CD14-positive monocyte (primary cell): ENCODE data around the gene UBE2L3. TPM values are rescaled to one million over a fixed set of nuclear protein-coding genes. Genes with fewer than 3 reads are reported as not detected.

Experiments used
- DNase-seq, 3 donors: peaks; one replicate each; pipeline ENCODE4 v3.0.0-alpha.2; 2011 to 2022
- H2AFZ ChIP-seq: 2 replicates; pipeline ENCODE4 v1.6.0; 2012; ENCODE audit warnings: mild to moderate bottlenecking, low read depth, low read length, inconsistent platforms; ENCODE audit not compliant: insufficient read depth, poor library complexity, severe bottlenecking
- H3K27ac ChIP-seq, 2 donors: 1 replicate in 1 of 2; 2 replicates in 1 of 2; pipeline ENCODE4 v1.5.1; 2012 to 2013; ENCODE audit warnings: low read length in 2 of 2, control low read depth in 1 of 2, inconsistent platforms in 1 of 2, low read depth in 1 of 2, mild to moderate bottlenecking in 1 of 2
- H3K27me3 ChIP-seq, 2 donors: one replicate each; pipeline versions ENCODE4 v1.6.0 to v1.6.1; 2011 to 2013; ENCODE audit warnings: low read length in 2 of 2; ENCODE audit not compliant: control insufficient read depth in 2 of 2, insufficient read depth in 2 of 2
- H3K36me3 ChIP-seq, 2 donors: replicated peaks in 1 of 2; 1 replicate in 1 of 2; 2 replicates in 1 of 2; pipeline versions ENCODE4 v1.5.1 to v1.6.1; 2012 to 2013; ENCODE audit warnings: low read length in 2 of 2, control low read depth in 1 of 2, inconsistent platforms in 1 of 2, mild to moderate bottlenecking in 1 of 2; ENCODE audit not compliant: insufficient read depth in 2 of 2, control insufficient read depth in 1 of 2
- H3K4me1 ChIP-seq, 2 donors: 1 replicate in 1 of 2; 2 replicates in 1 of 2; pipeline versions ENCODE4 v1.5.1 to v1.6.1; 2012 to 2013; ENCODE audit warnings: low read length in 2 of 2, control low read depth in 1 of 2, inconsistent platforms in 1 of 2, mild to moderate bottlenecking in 1 of 2, moderate library complexity in 1 of 2; ENCODE audit not compliant: insufficient read depth in 2 of 2, control insufficient read depth in 1 of 2
- H3K4me2 ChIP-seq: replicated peaks from 2 replicates; pipeline ENCODE3; 2012; ENCODE audit warnings: low read length, moderate library complexity, mild to moderate bottlenecking; ENCODE audit not compliant: poor library complexity, severe bottlenecking; ENCODE audit errors: extremely low read depth
- H3K4me3 ChIP-seq, 3 experiments: fragments of 200-600 bp in 1 of 3; sonication (generic) in 1 of 3; replicated peaks in 1 of 3; 1 replicate in 2 of 3; 2 replicates in 1 of 3; pipeline ENCODE4 v1.5.1; 2011 to 2013; ENCODE audit warnings: low read length in 3 of 3, mild to moderate bottlenecking in 3 of 3, control low read depth in 2 of 3, low read depth in 2 of 3, inconsistent platforms in 1 of 3, moderate library complexity in 1 of 3
- H3K79me2 ChIP-seq: 2 replicates; pipeline ENCODE4 v1.6.0; 2012; ENCODE audit warnings: mild to moderate bottlenecking, control low read depth, inconsistent platforms, low read length, moderate library complexity; ENCODE audit not compliant: insufficient read depth
- H3K9ac ChIP-seq: 2 replicates; pipeline ENCODE4 v1.6.0; 2017; ENCODE audit warnings: low read length, mild to moderate bottlenecking; ENCODE audit not compliant: insufficient read depth, poor library complexity, severe bottlenecking
- H3K9me3 ChIP-seq, 2 donors: replicated peaks in 1 of 2; 1 replicate in 1 of 2; 2 replicates in 1 of 2; pipeline versions ENCODE4 v1.5.1 to v1.6.1; 2012 to 2013; ENCODE audit warnings: low read length in 2 of 2, control low read depth in 1 of 2; ENCODE audit not compliant: control insufficient read depth in 1 of 2, insufficient read depth in 1 of 2
- H4K20me1 ChIP-seq: 2 replicates; pipeline ENCODE4 v1.6.0; 2012; ENCODE audit warnings: mild to moderate bottlenecking, low read length, control low read depth, moderate library complexity; ENCODE audit not compliant: insufficient read depth
- H3K27ac Mint-ChIP-seq, 7 donors: one replicate each; pipeline ENCODE4 v1.8.0; 2020; ENCODE audit warnings: mild to moderate bottlenecking in 7 of 7, mixed read lengths in 7 of 7, moderate library complexity in 6 of 7, inconsistent platforms in 2 of 7
- H3K27me3 Mint-ChIP-seq, 3 donors: one replicate each; pipeline ENCODE4 v1.8.0; 2021 to 2022; ENCODE audit warnings: low read depth in 3 of 3, mild to moderate bottlenecking in 3 of 3, mixed read lengths in 3 of 3, moderate library complexity in 3 of 3, inconsistent platforms in 1 of 3
- H3K36me3 Mint-ChIP-seq, 2 donors: one replicate each; pipeline ENCODE4 v1.8.0; 2020; ENCODE audit warnings: mixed read lengths in 2 of 2, inconsistent platforms in 1 of 2, mild to moderate bottlenecking in 1 of 2
- H3K4me1 Mint-ChIP-seq: one replicate; pipeline ENCODE4 v1.8.0; 2020; ENCODE audit warnings: mild to moderate bottlenecking, mixed read lengths
- H3K4me3 Mint-ChIP-seq, 2 donors: one replicate each; pipeline ENCODE4 v1.8.0; 2020; ENCODE audit warnings: mild to moderate bottlenecking in 2 of 2, mixed read lengths in 2 of 2, moderate library complexity in 1 of 2
- H3K9me3 Mint-ChIP-seq, 7 donors: one replicate each; pipeline ENCODE4 v1.8.0; 2020 to 2022; ENCODE audit warnings: mixed read lengths in 7 of 7, mild to moderate bottlenecking in 6 of 7, moderate library complexity in 6 of 7, inconsistent platforms in 2 of 7
- CTCF ChIP-seq: fragments of 200-600 bp; IDR thresholded peaks from one replicate; pipeline ENCODE4 v1.8.0; 2022; ENCODE audit warnings: antibody characterized with exemption, mild to moderate bottlenecking
- WGBS: methylation state at CpG from one replicate; pipeline ENCODE4 v1.1.5; 2013; ENCODE audit warnings: missing lambda C conversion rate; ENCODE audit not compliant: insufficient coverage; 5-methylcytosine and 5-hydroxymethylcytosine counted together
- intact Hi-C, 2 donors: fragments of 100-400 bp; cut with micrococcal nuclease; formaldehyde crosslinking; loops; one replicate each; pipeline versions ENCODE4 v1.15.0 to v1.15.1; 2023
- polyA plus RNA-seq, 3 donors: library from polyadenylated mRNA; depleted of rRNA in 1 of 3; unstranded in 2 of 3; stranded (reverse) in 1 of 3; fragments of 300-500 nt in 2 of 3; fragments of >200 nt in 1 of 3; fragmentation: Illumina TruSeq in 2 of 3; gene quantifications; 1 replicate in 2 of 3; 2 replicates in 1 of 3; pipeline ENCODE4 v1.2.3, GENCODE V29; 2012 to 2021

UBE2L3 gene
- polyA plus RNA-seq, 3 donors: 19.6 to 88.9 (median 69.6) TPM

GRCh38 chr22:21621025-21621424 is 53.5 kb downstream of the UBE2L3 start:
- peaks cover 17 to 41% of the 10 kb centered on the region in 2 donors for H3K36me3 ChIP-seq
- WGBS: 71% methylated on average over 1 of the region's 3 CpGs
- DNase-seq: no peak
- H3K27ac ChIP-seq: peak overlapping the region; percentile 3 to 37
- H3K27me3 Mint-ChIP-seq: peaks cover 0 to 1% (median 1%) of the 10 kb centered on the region in 3 donors
- no peak overlapping the region for H3K4me3 Mint-ChIP-seq
- H3K4me1 Mint-ChIP-seq: peaks cover 53% of the 10 kb centered on the region
- H3K9me3 ChIP-seq: no peaks in the 10 kb centered on the region
- H3K9ac ChIP-seq: no peak overlapping the region
- intact Hi-C loops: no loop called here
- no peaks in the 10 kb centered on the region for H3K9me3 Mint-ChIP-seq
- peaks cover 37 to 43% of the 10 kb centered on the region in 2 donors for H3K4me1 ChIP-seq
- no peak overlapping the region for H3K4me2 ChIP-seq
- TF ChIP-seq CTCF: no peak
- peaks cover 17 to 51% of the 10 kb centered on the region in 2 donors for H3K36me3 Mint-ChIP-seq
- peaks cover 97% of the 10 kb centered on the region for H4K20me1 ChIP-seq
- H2AFZ ChIP-seq: no peak overlapping the region
- H3K27ac Mint-ChIP-seq: peak overlapping the region in 6 of 7 donors; percentile 20 to 87 (median 42)
- no peaks in the 10 kb centered on the region for H3K27me3 ChIP-seq
- no peak overlapping the region for H3K4me3 ChIP-seq
- peaks cover 94% of the 10 kb centered on the region for H3K79me2 ChIP-seq

- peaks cover 15 to 48% of the 10 kb centered on the region in 2 donors for H3K36me3 Mint-ChIP-seq
- H3K27ac Mint-ChIP-seq: peak overlapping the region; percentile 64 to 85 (median 79)
- H3K4me3 Mint-ChIP-seq: peak overlapping the region; percentile 24 to 58
- H3K9me3 Mint-ChIP-seq: no peaks in the 10 kb centered on the region
- Histone ChIP-seq H3K4me2 (peak overlapping the region; percentile 14), H2AFZ (no peak overlapping the region), H3K9ac (no peak overlapping the region), H4K20me1 (peaks cover 98% of the 10 kb centered on the region), H3K36me3 (peaks cover 16 to 46% of the 10 kb centered on the region in 2 donors), H3K27ac (peak overlapping the region; percentile 25 to 59), H3K4me1 (peaks cover 38 to 52% of the 10 kb centered on the region in 2 donors), H3K4me3 (peak overlapping the region in 1 of 3 experiments; percentile 18), H3K9me3 (no peaks in the 10 kb centered on the region), H3K27me3 (no peaks in the 10 kb centered on the region), H3K79me2 (peaks cover 94% of the 10 kb centered on the region)
- H3K27me3 Mint-ChIP-seq: peaks cover 0 to 1% (median 0%) of the 10 kb centered on the region in 3 donors
- DNase-seq: peak in 2 of 3 donors; percentile 40 to 52
- TF ChIP-seq CTCF: no peak
- WGBS: 69% methylated on average over 8 of the region's 17 CpGs
- peaks cover 60% of the 10 kb centered on the region for H3K4me1 Mint-ChIP-seq
- intact Hi-C loops: no loop called here
Measured at GRCh38 chr22:21622011-21622918, 54.8 kb downstream of the UBE2L3 start.
